Liver (tissue), 9 donors: ENCODE data around the gene ROR1. TPM values are rescaled to one million over a fixed set of nuclear protein-coding genes. Genes with fewer than 3 reads are reported as not detected.

Experiments used
- DNase-seq: peaks from one replicate; pipeline ENCODE4 v3.0.0-alpha.2; 2017; ENCODE audit warnings: low spot score
- H3K27ac ChIP-seq, 2 donors: one replicate each; pipeline ENCODE4 v1.7.0; 2013; ENCODE audit warnings: inconsistent platforms in 2 of 2, low read length in 2 of 2, control low read depth in 1 of 2, low read depth in 1 of 2, mild to moderate bottlenecking in 1 of 2
- H3K27me3 ChIP-seq, 4 donors: one replicate each; pipeline versions ENCODE4 v1.6.1 to v1.7.0; 2013; ENCODE audit warnings: low read length in 3 of 4, inconsistent platforms in 1 of 4, mild to moderate bottlenecking in 1 of 4, moderate library complexity in 1 of 4; ENCODE audit not compliant: control insufficient read depth in 4 of 4, insufficient read depth in 4 of 4
- H3K36me3 ChIP-seq, 4 donors: one replicate each; pipeline versions ENCODE4 v1.6.1 to v1.7.0; 2013; ENCODE audit warnings: low read length in 3 of 4, mild to moderate bottlenecking in 3 of 4, low read depth in 1 of 4, moderate library complexity in 1 of 4; ENCODE audit not compliant: control insufficient read depth in 4 of 4, insufficient read depth in 3 of 4
- H3K4me1 ChIP-seq, 4 donors: one replicate each; pipeline versions ENCODE4 v1.6.1 to v1.7.0; 2013; ENCODE audit warnings: low read length in 3 of 4, mild to moderate bottlenecking in 3 of 4, moderate library complexity in 1 of 4; ENCODE audit not compliant: control insufficient read depth in 4 of 4, insufficient read depth in 4 of 4
- H3K4me3 ChIP-seq, 3 donors: one replicate each; pipeline versions ENCODE4 v1.6.1 to v1.7.0; 2013; ENCODE audit warnings: low read length in 3 of 3, control low read depth in 1 of 3, low read depth in 1 of 3, mild to moderate bottlenecking in 1 of 3
- H3K9ac ChIP-seq, 2 donors: one replicate each; pipeline ENCODE4 v1.7.0; 2013; ENCODE audit warnings: low read length in 2 of 2, mild to moderate bottlenecking in 2 of 2, moderate library complexity in 2 of 2, control low read depth in 1 of 2, low read depth in 1 of 2
- H3K9me3 ChIP-seq, 4 donors: one replicate each; pipeline versions ENCODE4 v1.6.1 to v1.7.0; 2013; ENCODE audit warnings: low read length in 3 of 4; ENCODE audit not compliant: control insufficient read depth in 4 of 4
- ATF3 ChIP-seq: IDR thresholded peaks from 2 replicates; pipeline ENCODE4 v1.6.1; 2016; ENCODE audit warnings: antibody characterized with exemption
- EGR1 ChIP-seq, 2 donors: IDR thresholded peaks; 2 replicates each; pipeline ENCODE4 v1.6.1; 2016 to 2018; ENCODE audit warnings: antibody characterized with exemption in 2 of 2, low read depth in 2 of 2
- FOXA1 ChIP-seq: IDR thresholded peaks from 2 replicates; pipeline ENCODE4 v1.6.1; 2016; ENCODE audit warnings: antibody characterized with exemption
- GABPA ChIP-seq, 2 donors: IDR thresholded peaks in 1 of 2; conservative IDR thresholded peaks in 1 of 2; 2 replicates each; pipeline ENCODE4 v1.6.1; 2016; ENCODE audit warnings: antibody characterized with exemption in 2 of 2, mild to moderate bottlenecking in 1 of 2, moderate library complexity in 1 of 2
- HNF4A ChIP-seq, 2 donors: conservative IDR thresholded peaks; 2 replicates each; pipeline ENCODE4 v1.6.1; 2016; ENCODE audit warnings: antibody characterized with exemption in 2 of 2, mild to moderate bottlenecking in 2 of 2
- HNF4G ChIP-seq: IDR thresholded peaks from 2 replicates; pipeline ENCODE4 v1.6.1; 2016; ENCODE audit warnings: antibody characterized with exemption
- JUND ChIP-seq, 2 donors: IDR thresholded peaks; 2 replicates each; pipeline ENCODE4 v1.6.1; 2016; ENCODE audit warnings: antibody characterized with exemption in 2 of 2
- NR2F2 ChIP-seq: IDR thresholded peaks from 2 replicates; pipeline ENCODE4 v1.6.1; 2016; ENCODE audit warnings: antibody characterized with exemption
- RXRA ChIP-seq, 2 donors: IDR thresholded peaks; 2 replicates each; pipeline ENCODE4 v1.6.1; 2017 to 2018; ENCODE audit warnings: antibody characterized with exemption in 2 of 2, mild to moderate bottlenecking in 1 of 2
- SP1 ChIP-seq: IDR thresholded peaks from 2 replicates; pipeline ENCODE4 v1.6.1; 2018; ENCODE audit warnings: antibody characterized with exemption, mild to moderate bottlenecking
- TAF1 ChIP-seq: conservative IDR thresholded peaks from 2 replicates; pipeline ENCODE4 v1.6.1; 2016; ENCODE audit warnings: antibody characterized with exemption, mild to moderate bottlenecking
- YY1 ChIP-seq: IDR thresholded peaks from 2 replicates; pipeline ENCODE4 v1.6.1; 2016; ENCODE audit warnings: antibody characterized with exemption, mild to moderate bottlenecking
- ZBTB33 ChIP-seq: IDR thresholded peaks from 2 replicates; pipeline ENCODE4 v1.6.1; 2016; ENCODE audit warnings: antibody characterized with exemption
- WGBS: extraction: QIAGEN DNeasy Blood & Tissue Kit; methylation state at CpG from one replicate; pipeline ENCODE4 v1.1.7; 2013; 5-methylcytosine and 5-hydroxymethylcytosine counted together
- polyA plus RNA-seq, 2 donors: library from polyadenylated mRNA; stranded (reverse) in 1 of 2; unstranded in 1 of 2; fragments of 200-250 nt in 1 of 2; fragments of >200 nt in 1 of 2; fragmentation: Nextera tagmentation in 1 of 2; extraction: Ambion mirVana in 1 of 2; gene quantifications; one replicate each; pipeline versions ENCODE4 v1.2.1 to v1.2.3, GENCODE V29; 2013 to 2015
- total RNA-seq, 2 donors: library from RNA; depleted of rRNA; stranded (reverse); fragments of >200 nt; gene quantifications; one replicate each; pipeline ENCODE4 v1.2.3, GENCODE V29; 2014
- TF ChIP-seq, protein P1 (sequence below): IDR thresholded peaks from 2 replicates; pipeline ENCODE4 v1.6.1; 2016; ENCODE audit warnings: antibody characterized with exemption
- TF ChIP-seq, protein P2 (sequence below): fragments of 150-350 bp; IDR thresholded peaks from 2 replicates; pipeline ENCODE4 v1.5.1; 2017; ENCODE audit warnings: improper control_type of control experiment, low read depth, low read length; ENCODE audit not compliant: missing input control
- TF ChIP-seq, protein P3 (sequence below): IDR thresholded peaks from 2 replicates; pipeline ENCODE4 v1.6.1; 2016; ENCODE audit warnings: antibody characterized with exemption, mild to moderate bottlenecking
- donor health status: healthy.
- donor health status: healthy.
- donor health status: healthy.
- donor health status: healthy.
- donor health status: healthy.

ROR1 gene
- total and polyA plus RNA-seq, 4 donors, result 0.15 to 0.98 (median 0.37) TPM

DNA sequence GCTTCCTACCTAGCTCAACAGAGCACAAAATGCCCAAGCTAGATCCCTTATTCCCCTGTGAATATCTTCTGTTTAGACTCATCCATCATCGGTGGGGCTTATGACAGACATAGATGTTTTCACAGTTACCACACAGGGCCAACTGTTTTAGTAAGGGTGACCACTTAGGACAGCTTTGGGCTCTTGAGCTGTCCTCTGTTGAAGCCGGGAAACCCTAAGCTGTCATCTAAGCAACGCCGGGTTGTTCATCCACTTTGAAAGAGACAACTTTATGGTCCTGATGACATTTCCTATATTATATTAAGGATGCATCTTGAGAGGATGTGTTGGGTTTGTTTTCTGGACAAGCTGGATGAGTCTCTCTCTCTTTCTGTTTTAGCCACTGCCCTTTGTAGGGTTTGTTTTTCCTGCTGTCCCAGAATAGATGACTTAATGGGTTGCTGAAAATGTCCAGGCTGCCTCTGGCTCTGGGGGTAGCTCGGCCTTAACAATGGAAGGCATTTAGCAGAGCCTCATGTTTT, 319.1 kb downstream of the ROR1 start:
- no peaks in the 10 kb centered on the region for H3K9me3 ChIP-seq
- 73% methylated on average over 5 of the region's 5 CpGs for WGBS
- no peak overlapping the region for H3K4me3 ChIP-seq
- H3K27ac ChIP-seq, result no peak overlapping the region
- TF ChIP-seq FOXA1, result no peak
- TF ChIP-seq RXRA (IDR thresholded peaks at IDR 0.05), result no peak
- no peak for TF ChIP-seq SP1
- no peak for TF ChIP-seq NR2F2
- TF ChIP-seq, protein P1, sequence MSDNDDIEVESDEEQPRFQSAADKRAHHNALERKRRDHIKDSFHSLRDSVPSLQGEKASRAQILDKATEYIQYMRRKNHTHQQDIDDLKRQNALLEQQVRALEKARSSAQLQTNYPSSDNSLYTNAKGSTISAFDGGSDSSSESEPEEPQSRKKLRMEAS, result no peak
- TF ChIP-seq, protein P2, sequence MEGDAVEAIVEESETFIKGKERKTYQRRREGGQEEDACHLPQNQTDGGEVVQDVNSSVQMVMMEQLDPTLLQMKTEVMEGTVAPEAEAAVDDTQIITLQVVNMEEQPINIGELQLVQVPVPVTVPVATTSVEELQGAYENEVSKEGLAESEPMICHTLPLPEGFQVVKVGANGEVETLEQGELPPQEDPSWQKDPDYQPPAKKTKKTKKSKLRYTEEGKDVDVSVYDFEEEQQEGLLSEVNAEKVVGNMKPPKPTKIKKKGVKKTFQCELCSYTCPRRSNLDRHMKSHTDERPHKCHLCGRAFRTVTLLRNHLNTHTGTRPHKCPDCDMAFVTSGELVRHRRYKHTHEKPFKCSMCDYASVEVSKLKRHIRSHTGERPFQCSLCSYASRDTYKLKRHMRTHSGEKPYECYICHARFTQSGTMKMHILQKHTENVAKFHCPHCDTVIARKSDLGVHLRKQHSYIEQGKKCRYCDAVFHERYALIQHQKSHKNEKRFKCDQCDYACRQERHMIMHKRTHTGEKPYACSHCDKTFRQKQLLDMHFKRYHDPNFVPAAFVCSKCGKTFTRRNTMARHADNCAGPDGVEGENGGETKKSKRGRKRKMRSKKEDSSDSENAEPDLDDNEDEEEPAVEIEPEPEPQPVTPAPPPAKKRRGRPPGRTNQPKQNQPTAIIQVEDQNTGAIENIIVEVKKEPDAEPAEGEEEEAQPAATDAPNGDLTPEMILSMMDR, result no peak
- no peak for TF ChIP-seq EGR1 (IDR thresholded peaks at IDR 0.05; ENCODE audit: low read depth in 2 of 2)
- TF ChIP-seq YY1, result no peak
- no peak for TF ChIP-seq JUND (IDR thresholded peaks at IDR 0.05)
- no peak for TF ChIP-seq HNF4A (conservative IDR thresholded peaks at IDR 0.05)
- TF ChIP-seq ATF3, result no peak
- TF ChIP-seq HNF4G, result no peak
- no peak for TF ChIP-seq ZBTB33
- TF ChIP-seq, protein P3, sequence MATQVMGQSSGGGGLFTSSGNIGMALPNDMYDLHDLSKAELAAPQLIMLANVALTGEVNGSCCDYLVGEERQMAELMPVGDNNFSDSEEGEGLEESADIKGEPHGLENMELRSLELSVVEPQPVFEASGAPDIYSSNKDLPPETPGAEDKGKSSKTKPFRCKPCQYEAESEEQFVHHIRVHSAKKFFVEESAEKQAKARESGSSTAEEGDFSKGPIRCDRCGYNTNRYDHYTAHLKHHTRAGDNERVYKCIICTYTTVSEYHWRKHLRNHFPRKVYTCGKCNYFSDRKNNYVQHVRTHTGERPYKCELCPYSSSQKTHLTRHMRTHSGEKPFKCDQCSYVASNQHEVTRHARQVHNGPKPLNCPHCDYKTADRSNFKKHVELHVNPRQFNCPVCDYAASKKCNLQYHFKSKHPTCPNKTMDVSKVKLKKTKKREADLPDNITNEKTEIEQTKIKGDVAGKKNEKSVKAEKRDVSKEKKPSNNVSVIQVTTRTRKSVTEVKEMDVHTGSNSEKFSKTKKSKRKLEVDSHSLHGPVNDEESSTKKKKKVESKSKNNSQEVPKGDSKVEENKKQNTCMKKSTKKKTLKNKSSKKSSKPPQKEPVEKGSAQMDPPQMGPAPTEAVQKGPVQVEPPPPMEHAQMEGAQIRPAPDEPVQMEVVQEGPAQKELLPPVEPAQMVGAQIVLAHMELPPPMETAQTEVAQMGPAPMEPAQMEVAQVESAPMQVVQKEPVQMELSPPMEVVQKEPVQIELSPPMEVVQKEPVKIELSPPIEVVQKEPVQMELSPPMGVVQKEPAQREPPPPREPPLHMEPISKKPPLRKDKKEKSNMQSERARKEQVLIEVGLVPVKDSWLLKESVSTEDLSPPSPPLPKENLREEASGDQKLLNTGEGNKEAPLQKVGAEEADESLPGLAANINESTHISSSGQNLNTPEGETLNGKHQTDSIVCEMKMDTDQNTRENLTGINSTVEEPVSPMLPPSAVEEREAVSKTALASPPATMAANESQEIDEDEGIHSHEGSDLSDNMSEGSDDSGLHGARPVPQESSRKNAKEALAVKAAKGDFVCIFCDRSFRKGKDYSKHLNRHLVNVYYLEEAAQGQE, result no peak
- TF ChIP-seq TAF1, result no peak
- TF ChIP-seq GABPA (IDR thresholded peaks at IDR 0.05 in 1 of 2, conservative IDR thresholded peaks at IDR 0.05 in 1 of 2), result no peak
- DNase-seq, result no peak
- no peaks in the 10 kb centered on the region for H3K27me3 ChIP-seq
- H3K36me3 ChIP-seq, result no peaks in the 10 kb centered on the region
- no peak overlapping the region for H3K9ac ChIP-seq
- no peaks in the 10 kb centered on the region for H3K4me1 ChIP-seq

DNA sequence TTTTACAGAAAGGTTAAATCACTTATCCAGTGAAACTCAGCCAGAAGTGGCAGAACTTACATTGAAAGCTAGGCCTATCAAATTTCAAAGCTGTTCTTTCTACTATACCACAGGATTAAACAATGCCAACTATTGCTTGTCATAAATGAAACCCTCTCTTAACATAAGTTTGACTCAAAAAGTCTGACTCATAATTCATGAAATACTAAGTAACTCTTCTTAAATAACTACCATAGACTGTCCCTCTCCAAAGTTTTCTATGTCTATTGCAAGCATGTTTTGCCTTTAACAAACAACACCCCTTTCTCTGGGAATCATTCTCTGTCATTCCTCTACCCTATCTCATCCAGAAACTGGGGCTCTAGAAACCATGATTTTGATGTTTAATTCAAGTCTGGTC, 320.1 kb downstream of the ROR1 start:
- no peaks in the 10 kb centered on the region for H3K9me3 ChIP-seq
- TF ChIP-seq EGR1 (IDR thresholded peaks at IDR 0.05; ENCODE audit: low read depth in 2 of 2), result no peak
- TF ChIP-seq SP1, result no peak
- no peak for TF ChIP-seq ATF3
- TF ChIP-seq, protein P3, result no peak
- no peak for TF ChIP-seq TAF1
- no peaks in the 10 kb centered on the region for H3K27me3 ChIP-seq
- H3K4me3 ChIP-seq, result no peak overlapping the region
- DNase-seq, result no peak
- H3K36me3 ChIP-seq, result no peaks in the 10 kb centered on the region
- no peak overlapping the region for H3K9ac ChIP-seq
- no peak overlapping the region for H3K27ac ChIP-seq
- no peaks in the 10 kb centered on the region for H3K4me1 ChIP-seq
